CD4-positive, alpha-beta T cell treated with Interleukin-17A for 4 hours (primary cell): ENCODE measurements around the gene FAM210A.

Experiments
- DNase-seq: peaks from one replicate; pipeline ENCODE4 v3.0.0-alpha.2; 2020; ENCODE audit warnings: mixed read lengths

FAM210A gene

GRCh38 chr18:13643261-13643751, 83.1 kb downstream of the FAM210A start:
- no peak for DNase-seq

GRCh38 chr18:13642440-13642827, 83.9 kb downstream of the FAM210A start:
- no peak for DNase-seq

GRCh38 chr18:13641551-13642439, 84.6 kb downstream of the FAM210A start:
- no peak for DNase-seq

GRCh38 chr18:13640266-13640860, 86.0 kb downstream of the FAM210A start:
- no peak for DNase-seq

- DNase-seq = no peak
Measured at GRCh38 chr18:13638719-13639595, 87.4 kb downstream of the FAM210A start.

- DNase-seq = peak; percentile 1
Measured at GRCh38 chr18:13635046-13635445, 91.3 kb downstream of the FAM210A start.

GRCh38 chr18:13633700-13634099, 92.7 kb downstream of the FAM210A start:
- peak; percentile 0 for DNase-seq

GRCh38 chr18:13630716-13631268, 95.6 kb downstream of the FAM210A start:
- peak; percentile 0 for DNase-seq

- DNase-seq = peak; percentile 61
Measured at GRCh38 chr18:13629841-13630715, 96.3 kb downstream of the FAM210A start.

- DNase-seq = peak; percentile 2
Measured at GRCh38 chr18:13628211-13628610, 98.1 kb downstream of the FAM210A start.

GRCh38 chr18:13627639-13628038, 98.7 kb downstream of the FAM210A start:
- DNase-seq = peak; percentile 1

- DNase-seq = peak; percentile 1
Measured at GRCh38 chr18:13626544-13626908, 99.8 kb downstream of the FAM210A start.

GRCh38 chr18:13625843-13626543, 100.4 kb downstream of the FAM210A start:
- DNase-seq = peak; percentile 0

GRCh38 chr18:13625355-13625754, 101.0 kb downstream of the FAM210A start:
- DNase-seq = peak; percentile 3

- peak; percentile 0 for DNase-seq
Measured at GRCh38 chr18:13624563-13625237, 101.7 kb downstream of the FAM210A start.

- no peak for DNase-seq
Measured at GRCh38 chr18:13623871-13624270, 102.5 kb downstream of the FAM210A start.

- DNase-seq = no peak
Measured at GRCh38 chr18:13623348-13623747, 103.0 kb downstream of the FAM210A start.

GRCh38 chr18:13622751-13623150, 103.6 kb downstream of the FAM210A start:
- no peak for DNase-seq

GRCh38 chr18:13621886-13622619, 104.3 kb downstream of the FAM210A start:
- no peak for DNase-seq

- no peak for DNase-seq
Measured at GRCh38 chr18:13621446-13621849, 104.9 kb downstream of the FAM210A start.
